ENCODE data around the gene SWT1. TPM values are rescaled to one million over a fixed set of nuclear protein-coding genes. Genes with fewer than 3 reads are reported as not detected.
A peak's percentile ranks its signal among the peaks of the same experiment; 100 is the strongest.

Gene SWT1
- total and polyA plus RNA-seq, 4 donors: 1.1 to 19.4 (median 3.3) TPM

DNA sequence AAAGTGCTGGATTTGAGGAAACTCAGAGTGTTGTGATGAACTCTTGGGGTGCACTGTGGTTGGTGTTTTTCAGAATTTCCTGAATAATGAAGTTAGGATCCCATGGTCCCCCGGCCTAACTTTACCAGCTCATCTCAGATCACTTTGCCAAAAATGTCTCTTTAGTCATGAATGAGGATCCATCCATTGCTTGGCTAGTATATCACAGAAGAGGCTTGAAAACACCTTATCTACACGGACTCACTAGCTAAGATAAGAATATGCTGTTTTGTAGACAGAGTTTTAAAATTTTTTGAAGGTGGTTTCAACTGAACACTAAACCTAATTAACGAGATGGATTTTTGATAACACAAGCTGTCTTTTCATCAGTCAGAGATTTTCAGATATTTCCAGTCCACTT is 106.3 kb downstream of the SWT1 start:
- Histone ChIP-seq H3K4me3 (no peak overlapping the region), H3K36me3 (ENCODE audit: control insufficient read depth in 4 of 4, insufficient read depth in 4 of 4, low read length in 4 of 4) (no peaks in the 10 kb centered on the region), H3K27me3 (ENCODE audit: control insufficient read depth in 3 of 3, insufficient read depth in 3 of 3, low read length in 2 of 3) (no peaks in the 10 kb centered on the region), H3K27ac (ENCODE audit: low read depth in 1 of 2, low read length in 1 of 2) (no peak overlapping the region), H3K4me1 (ENCODE audit: control insufficient read depth in 5 of 5, insufficient read depth in 5 of 5, low read length in 5 of 5) (peaks cover 0 to 5% (median 0%) of the 10 kb centered on the region in 5 donors), H3K9me3 (ENCODE audit: control insufficient read depth in 4 of 4, insufficient read depth in 3 of 4, low read length in 3 of 4) (no peaks in the 10 kb centered on the region), H3K9ac (ENCODE audit: insufficient read depth in 1 of 2, low read length in 2 of 2) (no peak overlapping the region)
- TF ChIP-seq, protein P1, sequence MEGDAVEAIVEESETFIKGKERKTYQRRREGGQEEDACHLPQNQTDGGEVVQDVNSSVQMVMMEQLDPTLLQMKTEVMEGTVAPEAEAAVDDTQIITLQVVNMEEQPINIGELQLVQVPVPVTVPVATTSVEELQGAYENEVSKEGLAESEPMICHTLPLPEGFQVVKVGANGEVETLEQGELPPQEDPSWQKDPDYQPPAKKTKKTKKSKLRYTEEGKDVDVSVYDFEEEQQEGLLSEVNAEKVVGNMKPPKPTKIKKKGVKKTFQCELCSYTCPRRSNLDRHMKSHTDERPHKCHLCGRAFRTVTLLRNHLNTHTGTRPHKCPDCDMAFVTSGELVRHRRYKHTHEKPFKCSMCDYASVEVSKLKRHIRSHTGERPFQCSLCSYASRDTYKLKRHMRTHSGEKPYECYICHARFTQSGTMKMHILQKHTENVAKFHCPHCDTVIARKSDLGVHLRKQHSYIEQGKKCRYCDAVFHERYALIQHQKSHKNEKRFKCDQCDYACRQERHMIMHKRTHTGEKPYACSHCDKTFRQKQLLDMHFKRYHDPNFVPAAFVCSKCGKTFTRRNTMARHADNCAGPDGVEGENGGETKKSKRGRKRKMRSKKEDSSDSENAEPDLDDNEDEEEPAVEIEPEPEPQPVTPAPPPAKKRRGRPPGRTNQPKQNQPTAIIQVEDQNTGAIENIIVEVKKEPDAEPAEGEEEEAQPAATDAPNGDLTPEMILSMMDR (IDR thresholded peaks at IDR 0.05; ENCODE audit: control extremely low read depth, extremely low read depth): no peak
- no peak for ATAC-seq (ENCODE audit: insufficient read depth, low FRiP score)
- no peak for DNase-seq
- WGBS, 2 donors: 93 to 97% methylated on average over 3 of the region's 3 CpGs

DNA sequence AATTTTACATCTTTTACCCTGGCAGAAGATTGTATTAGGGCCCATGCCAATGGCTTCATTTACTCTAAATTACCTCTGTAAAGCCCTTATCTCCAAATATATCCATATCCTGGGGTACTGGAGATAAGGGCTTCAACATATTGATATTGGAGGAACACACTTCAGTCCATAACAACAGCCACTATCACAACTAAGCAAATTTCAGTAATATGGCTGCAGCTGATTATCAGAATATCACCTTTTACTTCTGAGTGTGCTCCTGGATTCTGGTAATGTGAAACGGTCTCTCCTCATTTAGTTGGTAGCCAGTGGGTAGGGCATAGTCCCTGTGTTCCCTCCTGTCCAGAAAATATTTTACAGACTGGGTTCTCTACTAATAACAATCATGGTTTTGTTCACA is 106.8 kb downstream of the SWT1 start:
- H3K9me3 ChIP-seq (ENCODE audit: control insufficient read depth in 4 of 4, insufficient read depth in 3 of 4, low read length in 3 of 4): no peaks in the 10 kb centered on the region
- DNase-seq (no peak), ATAC-seq (ENCODE audit: insufficient read depth, low FRiP score) (no peak)
- H3K9ac ChIP-seq (ENCODE audit: insufficient read depth in 1 of 2, low read length in 2 of 2): no peak overlapping the region
- TF ChIP-seq, protein P1 (IDR thresholded peaks at IDR 0.05; ENCODE audit: control extremely low read depth, extremely low read depth): no peak
- peaks cover 0 to 5% (median 0%) of the 10 kb centered on the region in 5 donors for H3K4me1 ChIP-seq (ENCODE audit: control insufficient read depth in 5 of 5, insufficient read depth in 5 of 5, low read length in 5 of 5)
- H3K27me3 ChIP-seq (ENCODE audit: control insufficient read depth in 3 of 3, insufficient read depth in 3 of 3, low read length in 2 of 3): no peaks in the 10 kb centered on the region
- WGBS, 2 donors: 90 to 94% methylated on average over 1 of the region's 1 CpG
- H3K27ac ChIP-seq (ENCODE audit: low read depth in 1 of 2, low read length in 1 of 2): no peak overlapping the region
- no peaks in the 10 kb centered on the region for H3K36me3 ChIP-seq (ENCODE audit: control insufficient read depth in 4 of 4, insufficient read depth in 4 of 4, low read length in 4 of 4)
- H3K4me3 ChIP-seq: no peak overlapping the region

DNA sequence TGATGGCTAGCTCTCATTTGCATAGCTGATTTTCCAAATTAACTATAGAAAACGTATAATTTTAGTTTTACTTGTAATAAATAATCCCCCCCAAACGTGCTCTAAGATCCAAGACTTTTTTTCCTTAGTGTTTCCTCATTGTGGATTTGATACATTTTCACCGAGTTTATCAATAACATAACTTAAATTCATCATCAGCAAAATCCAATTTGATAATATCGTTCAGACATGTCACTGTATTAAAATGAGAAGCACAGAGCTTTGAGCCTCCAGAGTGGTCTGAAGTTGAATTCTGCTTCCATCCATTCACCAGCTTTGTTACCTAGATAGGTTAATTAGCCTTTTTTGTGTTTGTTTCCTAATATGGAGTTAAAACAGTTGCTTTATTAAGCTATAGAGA is 108.3 kb downstream of the SWT1 start:
- Histone ChIP-seq H3K27me3 (ENCODE audit: control insufficient read depth in 3 of 3, insufficient read depth in 3 of 3, low read length in 2 of 3) (no peaks in the 10 kb centered on the region), H3K4me1 (ENCODE audit: control insufficient read depth in 5 of 5, insufficient read depth in 5 of 5, low read length in 5 of 5) (no peaks in the 10 kb centered on the region), H3K4me3 (no peak overlapping the region), H3K27ac (ENCODE audit: low read depth in 1 of 2, low read length in 1 of 2) (no peak overlapping the region), H3K9ac (ENCODE audit: insufficient read depth in 1 of 2, low read length in 2 of 2) (no peak overlapping the region), H3K9me3 (ENCODE audit: control insufficient read depth in 4 of 4, insufficient read depth in 3 of 4, low read length in 3 of 4) (no peaks in the 10 kb centered on the region), H3K36me3 (ENCODE audit: control insufficient read depth in 4 of 4, insufficient read depth in 4 of 4, low read length in 4 of 4) (no peaks in the 10 kb centered on the region)
- WGBS, 2 donors: 95 to 96% methylated on average over 4 of the region's 4 CpGs
- ATAC-seq (ENCODE audit: insufficient read depth, low FRiP score): no peak
- DNase-seq: no peak
- TF ChIP-seq, protein P1 (IDR thresholded peaks at IDR 0.05; ENCODE audit: control extremely low read depth, extremely low read depth): no peak

DNA sequence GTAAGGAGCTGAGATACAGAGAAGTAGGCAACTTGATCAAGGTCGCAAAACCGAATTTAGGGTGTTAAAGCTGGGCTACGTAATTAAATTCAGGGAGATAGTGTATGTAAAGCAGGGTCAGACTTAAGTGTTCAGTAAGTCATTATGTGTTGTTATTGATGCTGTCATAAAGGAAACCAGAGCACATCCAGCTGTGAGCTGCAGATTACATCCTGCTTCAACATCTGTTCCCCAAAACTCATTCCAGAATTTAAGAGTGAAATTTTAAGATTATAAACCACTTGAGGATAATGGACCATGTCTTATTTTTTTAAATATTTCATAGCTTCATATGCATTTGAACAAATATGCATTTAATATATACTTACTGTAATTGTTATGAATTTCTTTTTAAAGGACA is 110.3 kb downstream of the SWT1 start:
- DNase-seq: peak in 1 of 3 donors; percentile 9
- TF ChIP-seq, protein P1 (IDR thresholded peaks at IDR 0.05; ENCODE audit: control extremely low read depth, extremely low read depth): no peak
- H3K9me3 ChIP-seq (ENCODE audit: control insufficient read depth in 4 of 4, insufficient read depth in 3 of 4, low read length in 3 of 4): no peaks in the 10 kb centered on the region
- H3K27ac ChIP-seq (ENCODE audit: low read depth in 1 of 2, low read length in 1 of 2): no peak overlapping the region
- H3K27me3 ChIP-seq (ENCODE audit: control insufficient read depth in 3 of 3, insufficient read depth in 3 of 3, low read length in 2 of 3): no peaks in the 10 kb centered on the region
- ATAC-seq (ENCODE audit: insufficient read depth, low FRiP score): no peak
- H3K4me1 ChIP-seq (ENCODE audit: control insufficient read depth in 5 of 5, insufficient read depth in 5 of 5, low read length in 5 of 5): no peaks in the 10 kb centered on the region
- 78% methylated on average over 3 of the region's 3 CpGs for WGBS, 2 donors
- H3K36me3 ChIP-seq (ENCODE audit: control insufficient read depth in 4 of 4, insufficient read depth in 4 of 4, low read length in 4 of 4): no peaks in the 10 kb centered on the region
- H3K9ac ChIP-seq (ENCODE audit: insufficient read depth in 1 of 2, low read length in 2 of 2): no peak overlapping the region
- no peak overlapping the region for H3K4me3 ChIP-seq
